Measurements from ENCODE around the gene ADCK1.
"Not testable (repeated sequence)": the region's sequence is repeated elsewhere in the genome, so short reads cannot be mapped to it uniquely, and the experiment has no call there.

ADCK1 gene

DNA sequence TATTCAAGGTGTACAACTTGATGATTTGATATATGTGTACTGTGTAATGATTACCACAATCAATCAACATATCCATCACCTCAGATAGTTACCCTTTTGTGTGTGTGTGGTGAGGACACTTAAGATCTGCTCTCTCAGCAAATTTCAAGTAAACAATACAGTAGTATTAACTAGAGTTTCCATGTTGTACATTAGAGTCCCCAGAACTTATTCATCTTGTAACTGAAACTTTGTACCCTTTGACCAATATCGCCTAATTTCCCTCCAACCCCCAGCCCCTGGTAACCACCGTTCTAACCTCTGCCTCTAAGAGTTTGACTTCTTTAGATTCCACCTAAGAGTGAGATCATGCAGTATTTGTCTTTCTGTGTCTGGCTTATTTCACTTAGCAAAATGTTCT lies 12.1 kb downstream of the ADCK1 start:
- DNase-seq: no peak

DNA sequence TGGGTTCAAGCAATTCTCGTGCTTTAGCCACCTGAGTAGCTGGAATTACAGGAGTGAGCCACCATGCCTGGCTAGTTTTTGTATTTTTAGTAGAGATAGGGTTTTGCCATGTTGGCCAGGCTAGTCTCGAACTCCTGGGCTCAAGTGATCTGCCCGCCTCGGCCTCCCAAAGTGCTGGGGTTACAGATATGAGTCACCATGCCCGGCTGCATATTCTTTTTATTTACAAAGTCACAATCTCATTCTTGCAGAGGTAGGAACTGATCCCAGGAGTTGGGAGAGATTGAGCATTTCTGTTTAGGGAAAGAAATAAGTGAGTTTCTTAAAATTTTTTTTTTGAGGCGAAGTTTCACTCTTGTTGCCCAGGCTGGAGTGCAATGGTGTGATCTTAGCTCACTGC lies 12.8 kb downstream of the ADCK1 start:
- not testable (repeated sequence) for DNase-seq

DNA sequence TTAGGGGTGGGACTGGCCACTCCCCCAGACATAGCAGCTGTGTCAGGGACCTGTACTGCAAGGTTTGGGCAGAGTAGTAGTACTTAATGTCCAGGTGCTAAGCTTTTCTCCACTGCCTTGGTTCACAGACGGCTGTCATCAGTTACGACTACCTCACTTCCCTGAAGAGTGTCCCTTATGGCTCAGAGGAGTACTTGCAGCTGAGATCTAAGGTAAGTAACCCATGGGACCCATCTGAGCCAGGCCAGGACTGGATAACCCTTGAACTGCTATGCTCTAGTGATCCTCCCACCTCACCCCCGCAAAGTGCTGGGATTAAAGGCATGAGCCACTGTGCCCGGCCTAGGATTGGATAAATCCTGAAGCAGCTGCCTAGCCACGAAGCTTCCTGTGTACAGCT lies 22.4 kb downstream of the ADCK1 start:
- no peak for DNase-seq

DNA sequence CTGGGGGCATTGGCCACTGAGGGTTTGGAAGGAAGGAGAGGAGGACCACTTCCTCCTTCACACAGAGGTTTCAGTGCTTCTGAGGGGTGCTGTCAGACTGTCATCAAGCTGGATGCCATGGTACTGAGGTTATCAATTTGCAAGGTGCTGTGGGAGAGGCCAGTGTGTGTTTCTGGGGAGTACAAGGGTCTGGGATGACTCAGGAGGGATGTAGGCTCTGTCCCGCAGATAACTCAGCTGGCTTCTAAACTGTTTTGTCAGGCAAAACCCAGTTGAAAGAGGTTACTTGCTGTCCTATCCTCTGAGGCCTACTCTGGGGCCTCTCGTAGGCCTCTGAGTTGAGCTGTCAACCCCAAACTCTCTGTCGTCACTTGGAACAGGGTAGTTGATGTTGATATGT lies 22.8 kb downstream of the ADCK1 start:
- DNase-seq: no peak

DNA sequence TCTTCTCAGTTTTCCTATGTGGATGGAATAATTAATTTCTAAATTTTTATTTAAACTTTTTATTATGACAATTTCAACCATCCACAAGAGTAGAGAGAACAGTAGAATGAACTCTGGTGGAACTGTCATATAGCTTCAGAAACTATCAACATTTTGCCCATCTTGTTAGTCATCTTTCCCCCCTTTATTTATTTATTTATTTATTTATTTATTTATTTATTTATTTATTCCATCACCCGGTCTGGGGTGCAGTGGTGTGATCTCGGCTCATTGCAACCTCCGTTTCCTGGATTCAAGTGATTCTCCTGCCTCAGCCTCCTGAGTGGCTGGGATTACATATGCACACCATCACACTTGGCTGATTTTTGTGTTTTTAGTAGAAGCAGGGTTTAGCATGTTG lies 23.5 kb downstream of the ADCK1 start:
- no peak for DNase-seq

DNA sequence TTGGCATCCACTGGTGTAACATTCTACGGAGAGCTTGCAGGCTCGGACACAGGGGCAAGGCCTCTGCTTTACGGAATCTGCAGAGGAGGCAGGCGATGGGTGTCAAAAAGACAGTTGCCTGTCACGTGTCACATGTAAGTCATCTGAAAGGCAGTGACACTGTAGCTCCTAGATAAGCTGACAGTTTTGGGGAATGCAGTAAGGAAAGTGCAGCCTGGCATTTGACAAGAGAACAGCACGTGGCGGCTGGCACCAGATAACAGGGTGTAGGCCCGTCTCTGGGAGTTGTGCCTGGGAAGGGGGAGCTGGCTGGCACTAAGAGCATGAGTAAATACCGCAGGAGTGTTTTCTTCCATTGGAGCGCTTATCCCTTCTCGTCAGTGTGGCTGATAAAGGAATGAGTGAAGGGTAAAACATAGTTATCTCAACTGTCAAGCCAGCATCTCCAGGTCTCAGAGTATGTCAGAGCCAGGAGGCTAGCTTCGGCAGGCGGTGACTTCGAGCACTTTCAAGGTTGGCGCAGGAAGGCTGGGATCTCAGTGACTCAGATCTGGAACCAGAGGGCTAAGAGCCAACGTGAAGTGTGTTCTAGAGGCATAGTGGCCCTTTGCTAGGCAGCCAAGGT lies 26.1 kb downstream of the ADCK1 start:
- peak; percentile 81 for DNase-seq

DNA sequence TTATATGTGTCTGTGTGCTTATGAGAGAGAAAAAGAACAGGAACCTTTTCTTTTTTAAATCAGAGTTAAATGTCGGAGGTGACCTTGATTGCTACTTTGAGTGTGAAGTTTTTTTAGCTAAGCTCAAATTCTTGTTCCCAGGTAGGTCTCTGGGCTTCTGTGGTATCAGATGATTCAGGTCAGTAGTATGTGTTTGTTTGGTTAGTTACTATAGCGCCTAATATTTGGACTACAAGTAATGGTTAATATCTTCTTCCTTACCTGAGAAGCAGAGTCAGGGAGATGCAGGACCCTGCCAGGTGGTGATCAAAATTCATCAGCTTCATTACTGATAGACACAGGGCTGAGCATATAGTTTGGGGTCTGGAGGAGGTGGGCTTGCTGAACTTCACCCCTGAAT lies 30.8 kb downstream of the ADCK1 start:
- no peak for DNase-seq

DNA sequence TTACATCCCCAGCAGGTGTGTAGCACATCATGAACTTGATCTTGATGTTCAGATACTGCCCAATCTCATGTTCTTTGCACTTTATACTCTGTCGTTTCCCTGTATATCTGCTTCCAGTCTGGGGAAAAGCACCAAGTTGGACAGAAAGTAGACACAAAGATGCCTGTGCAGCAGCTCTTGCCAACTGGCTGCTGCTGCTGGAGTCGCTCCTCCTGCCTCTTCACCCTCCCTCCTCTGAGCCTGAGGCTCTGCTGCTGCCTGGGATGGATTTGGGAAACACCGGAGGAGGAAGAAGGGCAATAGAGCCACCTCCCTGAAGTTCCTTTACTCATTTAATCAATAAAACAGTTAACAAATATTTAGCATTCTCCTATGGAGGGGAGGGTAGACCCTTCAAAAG lies 32.4 kb downstream of the ADCK1 start:
- DNase-seq: no peak

DNA sequence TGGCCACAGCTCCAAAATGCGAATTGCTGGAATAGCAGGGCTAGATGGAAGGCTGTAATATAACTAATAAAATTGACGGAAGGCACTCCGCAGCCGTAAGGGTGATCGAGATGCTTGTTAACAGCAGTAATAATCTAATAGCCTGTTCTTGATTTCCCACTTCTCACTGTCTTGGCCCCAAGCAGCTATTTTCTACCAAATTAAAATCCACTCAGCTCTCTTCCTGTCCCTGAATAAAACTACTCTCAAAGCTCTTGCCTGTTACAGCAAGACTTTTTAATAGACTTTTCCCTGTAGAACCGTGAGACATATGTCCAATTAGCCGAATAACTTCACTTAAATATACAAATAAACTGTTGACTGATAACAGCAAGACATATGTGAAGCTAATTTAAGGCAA lies 38.0 kb downstream of the ADCK1 start:
- DNase-seq: no peak

DNA sequence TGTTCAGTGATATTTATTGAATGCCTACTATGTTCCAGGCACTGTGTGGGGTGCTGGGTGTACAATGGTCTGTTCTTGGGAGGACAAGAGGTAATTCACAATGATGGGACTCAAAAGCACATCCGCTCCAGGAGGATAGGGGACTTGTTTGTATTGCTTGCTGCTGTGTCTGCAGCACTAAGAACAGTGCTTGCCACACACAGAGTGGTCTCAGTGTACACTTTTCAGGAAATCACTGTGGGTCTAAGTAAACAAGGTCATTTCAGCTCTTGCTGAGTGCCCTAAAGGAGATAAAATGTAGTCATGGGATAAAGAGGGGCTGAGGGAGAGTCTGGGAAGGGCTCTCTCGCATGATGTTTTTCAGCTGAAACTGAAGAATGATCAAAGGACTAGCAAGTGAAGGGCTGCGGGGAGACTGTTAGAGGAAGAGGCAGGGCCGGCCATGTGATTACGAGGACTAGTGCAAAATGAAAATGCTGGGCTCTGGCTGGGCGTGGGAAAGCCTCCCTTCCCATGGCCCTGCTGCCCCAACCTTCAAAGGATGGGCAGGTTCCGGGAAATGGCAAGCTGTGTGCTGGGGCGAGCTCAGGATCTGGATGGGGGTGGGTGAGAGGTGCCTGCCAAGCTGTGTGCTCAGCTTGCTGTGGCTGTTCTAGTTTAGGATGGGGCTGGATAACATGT lies 39.1 kb downstream of the ADCK1 start:
- DNase-seq: no peak

DNA sequence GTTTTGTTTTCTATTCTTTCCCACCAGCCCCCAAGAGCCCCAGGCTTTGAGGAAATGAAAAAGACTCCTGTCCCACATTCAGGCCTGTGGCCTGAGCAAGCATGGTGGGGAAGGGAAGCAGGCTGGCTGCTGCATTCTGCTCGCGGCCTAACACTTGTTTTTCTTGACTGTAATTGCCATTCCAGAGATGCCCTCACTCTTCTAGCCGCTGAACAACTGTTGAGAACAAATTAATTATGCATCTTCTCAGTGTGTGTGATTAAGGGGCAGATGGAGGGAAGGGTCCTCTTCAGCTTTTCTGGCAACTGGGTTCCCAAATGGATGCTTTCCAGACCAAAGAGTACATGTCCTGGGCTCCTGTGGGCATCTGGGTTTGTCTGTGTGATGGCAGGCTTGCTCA lies 43.3 kb downstream of the ADCK1 start:
- no peak for DNase-seq

DNA sequence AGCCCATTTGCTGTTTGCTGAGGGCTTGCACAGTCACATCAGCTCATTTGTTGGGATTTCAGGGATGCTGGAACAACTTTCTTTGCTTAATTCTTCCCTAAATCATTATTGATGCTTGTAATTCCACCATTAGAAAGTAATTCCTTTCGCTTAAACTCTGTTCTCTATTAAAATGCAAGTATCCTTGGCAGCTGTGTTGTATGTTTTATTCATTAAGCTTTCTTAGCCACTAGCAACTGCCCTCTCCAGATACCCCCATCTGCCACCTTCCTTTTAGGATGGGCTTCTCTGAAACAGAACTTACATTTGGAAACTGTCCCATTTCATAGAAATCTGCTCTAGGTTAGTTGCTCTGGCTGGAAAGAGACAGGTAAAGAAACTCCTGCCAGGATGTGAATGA lies 43.7 kb downstream of the ADCK1 start:
- DNase-seq: no peak

DNA sequence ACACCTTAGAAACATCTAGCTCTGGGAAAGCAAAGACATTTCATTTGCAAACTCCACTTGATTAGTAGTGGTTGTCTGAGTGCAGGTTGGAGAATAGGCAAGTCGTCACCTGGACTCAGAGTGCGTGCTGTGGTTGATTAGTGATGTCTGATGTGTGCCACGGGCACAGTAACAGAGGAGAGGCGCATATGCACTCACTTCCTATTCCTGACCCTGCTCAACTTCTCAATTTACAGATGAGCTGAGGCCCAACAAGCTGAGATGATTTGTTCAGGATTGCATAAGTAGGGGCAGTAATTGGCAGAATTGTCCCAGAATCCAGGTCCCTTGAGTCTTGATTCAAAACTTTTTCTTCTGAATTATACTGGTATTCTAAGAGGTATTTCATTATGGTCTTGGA lies 44.9 kb downstream of the ADCK1 start:
- DNase-seq: no peak

DNA sequence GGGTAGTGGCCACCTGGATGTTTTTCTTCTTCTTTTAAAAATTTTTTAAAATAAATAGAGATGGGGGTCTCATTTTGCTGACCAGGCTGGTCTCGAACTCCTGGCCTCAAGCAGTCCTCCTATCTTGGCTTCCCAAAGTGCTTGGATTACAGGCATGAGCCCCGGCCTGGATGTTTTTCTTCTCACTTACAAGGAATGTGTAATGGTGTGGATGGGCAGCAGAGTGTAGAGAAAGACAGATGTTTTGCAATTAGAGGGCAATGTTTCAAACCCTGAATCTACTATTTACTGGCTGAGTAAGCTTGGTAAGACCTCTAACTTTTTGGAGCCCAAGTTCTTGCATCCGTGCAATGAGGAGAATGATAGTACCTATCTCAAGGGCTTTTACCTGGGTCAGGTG lies 48.1 kb downstream of the ADCK1 start:
- DNase-seq: no peak

DNA sequence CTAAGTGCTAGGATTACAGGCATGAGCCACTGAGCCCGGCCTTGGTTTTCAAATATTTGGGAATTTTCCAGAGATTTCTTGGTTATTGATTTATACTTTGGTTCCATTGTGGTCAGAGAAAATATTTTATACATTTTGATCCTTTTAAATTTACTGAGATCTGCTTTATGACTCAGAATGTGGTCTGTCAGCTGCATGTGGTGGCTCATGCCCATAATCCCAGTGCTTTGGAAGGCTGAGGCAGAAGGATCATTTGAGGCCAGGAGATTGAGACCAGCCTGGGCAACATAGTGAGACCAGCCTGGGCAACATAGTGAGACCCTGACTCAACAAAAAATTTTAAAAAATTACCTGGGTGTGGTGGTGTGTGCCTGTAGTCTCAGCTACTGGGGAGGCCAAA lies 49.8 kb downstream of the ADCK1 start:
- DNase-seq: no peak

DNA sequence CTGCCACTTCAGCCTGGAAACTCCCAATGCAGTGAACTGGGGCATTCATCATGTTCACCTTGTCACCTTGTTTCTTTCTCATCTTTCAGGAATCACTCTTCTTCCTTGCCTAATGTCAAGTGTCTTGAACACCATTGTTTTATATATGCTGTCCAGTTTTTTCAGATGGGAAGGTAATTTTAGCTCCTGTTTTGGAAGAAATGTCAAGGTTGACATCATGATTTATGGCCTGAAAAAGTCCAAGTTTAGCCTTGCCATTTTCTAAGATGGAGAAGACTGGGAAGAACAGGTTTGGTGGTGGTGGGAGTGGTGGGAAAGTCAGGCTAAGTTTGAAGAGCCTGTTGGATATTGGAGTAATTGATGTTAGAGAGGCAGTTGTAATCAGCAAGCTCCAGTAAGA lies 54.0 kb downstream of the ADCK1 start:
- no peak for DNase-seq

DNA sequence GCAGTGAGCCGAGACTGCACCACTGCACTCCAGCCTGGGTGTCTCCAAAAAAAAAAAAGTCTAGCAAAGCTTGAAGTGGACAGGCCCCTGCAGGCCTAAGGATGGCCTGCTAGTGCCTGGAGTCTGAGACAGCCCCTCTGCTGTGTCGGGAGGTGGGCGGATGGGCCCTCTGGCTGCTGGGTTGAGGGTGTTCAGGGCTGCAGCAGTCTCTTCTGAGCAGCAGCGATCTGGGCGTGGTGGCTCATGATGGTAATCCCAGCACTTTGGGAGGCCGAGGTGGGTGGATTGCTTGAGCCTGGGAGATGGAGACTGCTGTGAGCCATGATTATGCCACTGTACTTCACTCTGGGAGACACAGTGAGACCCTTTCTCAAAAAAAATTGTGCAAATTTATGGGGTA lies 57.0 kb downstream of the ADCK1 start:
- DNase-seq: no peak

DNA sequence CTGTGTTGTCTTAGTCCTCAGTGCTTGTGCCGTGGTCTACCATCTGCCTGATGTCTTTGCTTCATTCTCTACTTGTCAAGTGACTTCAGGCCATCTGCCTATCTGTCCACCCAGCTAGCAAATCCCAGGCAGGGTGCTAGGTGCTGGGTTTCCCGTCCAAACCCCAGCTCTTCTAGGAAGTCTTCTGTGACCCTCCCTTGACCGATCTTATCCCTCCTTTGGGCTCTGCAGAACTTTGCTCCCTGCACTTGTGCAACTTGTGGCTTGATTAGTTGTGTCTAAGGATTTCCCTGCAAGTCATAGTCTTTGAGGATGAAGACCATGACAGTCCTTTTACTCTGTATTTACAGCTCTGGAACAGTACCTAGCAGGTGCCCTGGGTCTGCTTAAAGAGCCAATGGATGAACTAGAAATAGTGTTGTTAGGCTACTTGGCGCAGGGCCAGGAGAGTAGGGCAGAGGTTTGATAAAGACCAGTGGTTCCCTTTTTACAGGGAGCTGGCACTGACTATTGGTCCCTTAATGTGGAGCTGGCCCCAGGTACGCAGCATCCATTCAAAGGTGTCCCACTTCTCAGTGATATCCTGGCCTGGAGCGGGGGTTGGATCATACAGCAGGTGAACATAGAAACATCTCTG lies 60.1 kb downstream of the ADCK1 start:
- peak; percentile 88 for DNase-seq

DNA sequence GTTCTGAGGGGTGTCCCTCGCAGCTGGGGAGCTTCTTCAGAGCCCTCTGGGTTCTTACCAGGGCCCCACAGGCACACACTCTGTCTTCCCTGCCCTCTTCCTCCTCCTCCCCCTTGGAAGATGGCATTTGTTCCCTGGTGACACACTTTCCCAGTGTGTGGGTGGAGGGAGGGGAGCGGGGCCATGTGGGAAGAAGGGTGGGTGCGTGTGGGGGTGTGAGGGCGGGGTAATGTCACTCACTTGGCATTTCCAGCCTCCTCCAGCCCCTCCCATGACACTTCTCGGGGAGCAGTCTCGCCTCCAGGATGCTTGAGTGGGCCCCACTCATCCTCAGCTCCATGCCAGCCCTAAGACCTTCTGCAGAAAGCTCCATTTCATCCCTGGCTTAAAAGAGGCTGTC lies 61.3 kb downstream of the ADCK1 start:
- no peak for DNase-seq

DNA sequence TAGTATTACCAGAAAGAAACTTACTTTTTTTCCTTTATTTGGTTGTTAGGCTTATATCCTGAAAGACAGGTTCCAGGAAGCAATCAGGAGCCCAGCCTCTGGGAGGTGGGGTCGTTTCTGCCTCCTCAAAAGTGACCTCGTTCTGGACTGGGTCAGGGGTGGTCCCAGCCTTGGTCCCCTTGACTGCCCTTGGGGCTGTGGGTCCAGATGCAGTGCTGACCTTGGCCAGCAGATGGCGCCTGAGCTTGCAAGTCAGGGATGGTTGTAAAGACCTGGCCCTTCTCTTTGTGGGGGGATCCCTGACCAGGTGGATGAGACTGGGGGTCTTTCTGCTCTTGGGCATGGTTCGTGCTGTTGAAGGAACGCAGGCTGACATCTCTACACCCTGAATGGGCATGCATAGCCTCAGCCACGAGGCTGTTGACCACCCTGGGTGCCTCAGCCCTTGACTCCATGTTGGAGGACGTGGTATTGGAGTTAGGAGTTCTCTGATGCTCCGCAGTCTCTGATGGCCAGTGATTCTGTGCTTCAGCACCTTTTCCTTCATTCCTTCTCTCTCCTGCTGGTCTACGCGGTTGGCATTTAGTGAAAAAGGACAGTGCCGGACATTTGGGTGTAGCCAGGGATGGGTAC lies 62.4 kb downstream of the ADCK1 start:
- peak; percentile 79 for DNase-seq

DNA sequence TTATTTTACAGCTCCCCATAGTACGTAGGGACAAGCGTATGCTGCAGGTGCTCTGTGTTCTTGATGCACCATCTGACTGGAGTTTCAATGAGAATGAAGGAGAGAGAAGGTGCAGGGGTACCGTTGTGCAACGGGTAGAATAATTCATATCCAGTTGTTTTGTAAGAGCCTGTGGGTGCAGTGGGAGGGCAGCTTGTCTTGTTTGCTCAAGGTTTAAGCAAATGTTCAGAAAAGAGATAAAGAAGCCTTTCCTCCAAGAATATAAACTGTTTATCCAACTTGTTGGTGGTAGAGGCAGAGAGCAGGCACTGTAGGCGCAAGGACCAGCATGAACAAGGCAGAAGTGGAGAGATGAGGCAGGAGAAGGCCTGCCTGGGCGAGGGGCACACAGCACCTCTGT lies 64.2 kb downstream of the ADCK1 start:
- peak; percentile 7 for DNase-seq

DNA sequence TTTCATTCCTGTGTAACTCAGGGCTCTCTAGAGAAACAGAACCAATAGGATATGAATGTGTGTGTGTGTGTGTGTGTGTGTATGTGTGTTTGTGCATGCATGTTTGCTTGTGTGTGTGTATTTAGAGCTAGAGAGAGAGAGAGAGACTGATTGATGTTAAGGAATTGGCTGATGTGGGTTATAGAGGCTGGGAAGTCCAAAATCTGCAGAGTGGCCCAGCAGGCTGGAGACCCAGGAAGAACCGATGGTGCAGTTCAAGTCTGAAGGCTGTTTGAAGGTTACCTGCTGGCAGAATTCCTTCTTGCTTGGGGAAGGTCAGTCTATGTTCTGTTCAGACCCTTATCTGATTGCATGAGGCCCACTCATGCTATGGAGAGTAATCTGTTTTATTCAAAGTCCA lies 64.7 kb downstream of the ADCK1 start:
- no peak for DNase-seq

DNA sequence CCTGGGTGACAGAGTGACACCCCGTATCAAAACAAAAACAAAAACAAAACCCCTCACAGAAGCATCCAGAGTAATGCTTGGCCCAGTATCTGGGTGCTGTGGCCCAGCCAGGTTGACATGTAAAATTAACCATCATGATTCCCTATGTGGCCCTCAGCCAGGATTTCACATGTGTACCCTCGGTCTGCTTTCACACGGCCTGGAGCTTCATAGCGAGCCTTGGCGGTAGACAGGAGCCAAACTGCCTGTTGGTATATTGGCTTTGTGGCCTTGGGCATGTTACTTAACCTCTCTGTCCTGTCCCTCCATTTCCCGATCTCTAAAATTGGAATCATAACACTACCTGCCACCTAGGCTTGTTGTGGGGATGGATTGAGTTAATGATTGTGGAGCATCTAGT lies 65.5 kb downstream of the ADCK1 start:
- DNase-seq: no peak

DNA sequence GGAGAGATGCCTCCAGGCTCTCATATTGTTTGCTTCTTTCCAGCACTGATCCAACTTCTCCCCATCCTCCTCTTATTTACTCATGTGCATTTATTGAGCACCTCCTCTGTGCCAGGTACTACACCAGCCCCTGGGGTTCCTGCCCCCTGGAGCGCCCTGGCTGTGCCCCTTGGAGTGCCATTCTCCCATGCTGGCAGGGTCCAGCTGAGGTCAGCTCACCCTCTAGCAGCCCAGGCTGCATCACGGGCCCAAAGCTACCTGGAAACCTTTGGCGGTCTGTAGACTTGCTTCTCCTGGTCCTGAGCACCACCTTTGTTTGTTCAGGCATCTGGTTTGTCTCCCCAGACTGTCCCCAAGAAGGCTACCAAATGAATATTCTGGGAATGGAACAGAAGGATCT lies 67.0 kb downstream of the ADCK1 start:
- no peak for DNase-seq

Measured in OCI-M1 (cell line).